Activated naive CD4-positive, alpha-beta T cell treated with anti-CD3 and anti-CD28 coated beads, Interleukin-2, amount 50 U/mL, for 72 hours (primary cell): Measurements from ENCODE around the gene SMARCA2. TPM values are rescaled to one million over a fixed set of nuclear protein-coding genes. Genes with fewer than 3 reads are reported as not detected.
A peak's percentile ranks its signal among the peaks of the same experiment; 100 is the strongest.

Experiments used
- ATAC-seq, 2 donors: fragments of 150-1000 bp; cut with Tn5 transposase; 2 replicates each; pipeline ENCODE4 v1.10.0; 2021; ENCODE audit warnings: mild to moderate bottlenecking in 2 of 2, moderate library complexity in 2 of 2
- DNase-seq, 2 donors: peaks; one replicate each; pipeline ENCODE4 v3.0.0; 2021 to 2022; ENCODE audit warnings: low spot score in 2 of 2
- H3K27ac Mint-ChIP-seq, 2 donors: one replicate each; pipeline ENCODE4 v1.8.0; 2022; ENCODE audit warnings: mild to moderate bottlenecking in 2 of 2, mixed read lengths in 2 of 2
- H3K36me3 Mint-ChIP-seq, 2 donors: one replicate each; pipeline ENCODE4 v1.8.0; 2022; ENCODE audit warnings: mixed read lengths in 2 of 2
- H3K9me3 Mint-ChIP-seq, 2 donors: one replicate each; pipeline ENCODE4 v1.8.0; 2022; ENCODE audit warnings: mixed read lengths in 2 of 2
- total RNA-seq, 2 donors: library from RNA; stranded (reverse); gene quantifications; one replicate each; pipeline ENCODE4 v1.2.3, GENCODE V29; 2022

Gene SMARCA2
- total RNA-seq, 2 donors from 2014 or later: 103 to 137 TPM

DNA sequence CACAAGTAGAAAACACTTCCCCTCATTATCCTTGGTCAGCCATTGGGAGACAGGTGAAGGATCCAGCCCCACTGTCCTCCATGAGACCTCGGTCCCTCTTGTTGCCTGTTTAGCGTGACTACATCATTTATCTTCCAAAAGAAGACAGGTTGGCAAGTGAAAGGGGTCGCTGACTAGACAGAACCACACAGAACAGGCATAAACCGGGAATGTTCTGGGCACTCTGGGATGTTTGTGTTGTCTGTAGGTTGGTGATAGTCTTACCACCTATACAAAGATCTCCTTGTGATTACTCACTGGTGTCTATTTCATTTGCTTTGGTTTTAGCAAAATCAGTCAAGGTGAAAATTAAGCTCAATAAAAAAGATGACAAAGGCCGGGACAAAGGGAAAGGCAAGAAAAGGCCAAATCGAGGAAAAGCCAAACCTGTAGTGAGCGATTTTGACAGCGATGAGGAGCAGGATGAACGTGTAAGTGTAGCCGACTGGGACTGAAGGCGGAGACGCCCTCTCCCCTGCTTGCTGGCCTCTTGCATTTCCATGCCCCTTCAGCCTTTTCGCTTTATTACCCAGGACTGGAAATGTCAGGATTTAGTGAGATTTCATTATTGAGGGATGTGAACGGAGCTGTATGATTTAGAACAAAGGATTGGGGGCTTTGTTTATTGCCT, 175.9 kb downstream of the SMARCA2 start:
- H3K36me3 Mint-ChIP-seq: peaks cover 48 to 61% of the 10 kb centered on the region in 2 donors
- H3K9me3 Mint-ChIP-seq: no peaks in the 10 kb centered on the region
- H3K27ac Mint-ChIP-seq: peak overlapping the region in 1 of 2 donors; percentile 47
- DNase-seq: no peak
- no peak for ATAC-seq

DNA sequence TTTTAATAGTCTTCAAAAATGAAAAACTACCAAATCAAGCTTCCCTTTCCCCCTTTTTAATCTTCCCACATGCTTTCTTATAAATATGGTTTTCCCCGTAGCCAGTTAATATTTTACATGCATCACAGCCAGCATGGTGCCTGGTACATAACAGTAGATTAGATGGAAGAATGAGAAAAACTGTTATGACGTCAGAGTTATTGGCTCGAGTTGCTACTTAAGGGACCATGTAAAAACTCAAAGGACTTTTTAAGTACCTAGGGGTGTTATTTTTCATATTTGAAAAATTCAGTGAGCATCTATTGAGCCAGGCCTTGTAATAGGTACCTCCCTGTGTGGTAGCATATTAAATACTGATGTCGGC, 176.4 kb downstream of the SMARCA2 start:
- H3K9me3 Mint-ChIP-seq: no peaks in the 10 kb centered on the region
- ATAC-seq (no peak), DNase-seq (no peak)
- H3K27ac Mint-ChIP-seq: peak overlapping the region in 1 of 2 donors; percentile 47
- peaks cover 53 to 60% of the 10 kb centered on the region in 2 donors for H3K36me3 Mint-ChIP-seq

DNA sequence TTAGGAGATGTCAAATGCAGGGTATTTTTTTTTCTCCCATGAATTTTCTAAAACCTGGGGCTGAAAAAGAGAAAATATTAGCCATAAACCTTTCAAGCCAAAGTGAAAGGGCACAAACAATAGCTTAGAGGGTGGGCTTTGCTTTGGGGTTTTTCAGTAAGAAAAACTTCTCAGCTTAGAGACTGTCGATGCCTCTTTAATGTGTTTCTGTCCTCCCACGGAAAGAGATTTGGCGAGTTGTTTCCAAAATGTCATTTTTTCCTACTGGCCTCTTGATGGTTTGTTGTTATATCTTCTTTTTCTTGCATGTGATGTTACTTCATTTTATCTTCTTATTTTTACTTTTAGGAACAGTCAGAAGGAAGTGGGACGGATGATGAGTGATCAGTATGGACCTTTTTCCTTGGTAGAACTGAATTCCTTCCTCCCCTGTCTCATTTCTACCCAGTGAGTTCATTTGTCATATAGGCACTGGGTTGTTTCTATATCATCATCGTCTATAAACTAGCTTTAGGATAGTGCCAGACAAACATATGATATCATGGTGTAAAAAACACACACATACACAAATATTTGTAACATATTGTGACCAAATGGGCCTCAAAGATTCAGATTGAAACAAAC, 177.3 kb downstream of the SMARCA2 start:
- Mint-ChIP-seq H3K36me3 (peaks cover 56 to 59% of the 10 kb centered on the region in 2 donors), H3K27ac (peak overlapping the region; percentile 4 to 70), H3K9me3 (no peaks in the 10 kb centered on the region)
- peak in 1 of 2 donors; percentile 86 for ATAC-seq
- no peak for DNase-seq

DNA sequence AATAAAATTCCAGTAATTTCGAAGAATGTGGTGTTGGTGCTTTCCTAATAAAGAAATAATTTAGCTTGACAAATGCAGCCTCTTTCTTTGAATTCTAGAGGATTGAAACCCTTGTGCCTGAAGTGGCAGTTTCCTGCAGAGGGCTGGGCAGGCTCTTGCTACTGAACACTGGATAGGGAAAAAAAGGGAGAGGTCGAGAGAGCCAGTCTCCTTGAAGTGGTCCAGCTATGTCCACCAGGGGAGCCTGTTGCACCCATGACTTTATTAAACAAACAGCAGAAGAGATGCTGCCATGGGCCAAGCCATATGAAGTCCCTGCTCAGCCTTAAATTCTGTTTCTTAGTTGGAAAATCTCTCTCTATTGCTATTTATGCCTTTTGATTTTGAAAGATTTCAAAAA, 178.4 kb downstream of the SMARCA2 start:
- Mint-ChIP-seq H3K27ac (no peak overlapping the region), H3K9me3 (no peaks in the 10 kb centered on the region), H3K36me3 (peaks cover 60 to 68% of the 10 kb centered on the region in 2 donors)
- ATAC-seq (no peak), DNase-seq (no peak)

DNA sequence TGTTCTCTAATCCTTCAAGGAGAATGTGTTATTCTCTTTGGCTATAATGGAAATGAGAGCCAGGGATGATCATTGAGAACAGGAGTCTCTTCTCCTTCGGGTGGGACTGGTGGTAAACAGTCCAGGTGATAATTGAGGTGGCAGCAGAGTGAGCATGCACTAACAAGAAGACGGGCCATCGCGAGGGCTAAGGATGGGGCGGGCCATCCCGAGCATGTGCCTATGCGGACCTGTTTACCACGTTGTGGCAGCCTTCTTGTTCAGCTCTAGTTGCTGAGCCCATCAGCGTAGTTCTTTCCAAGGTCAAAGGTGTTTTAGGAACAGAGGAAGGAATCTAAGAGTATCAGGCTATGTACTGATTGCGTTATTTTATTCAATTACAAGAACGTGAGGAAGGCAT, 180.1 kb downstream of the SMARCA2 start:
- no peak for DNase-seq
- Mint-ChIP-seq H3K27ac (no peak overlapping the region), H3K9me3 (peaks cover 9 to 10% of the 10 kb centered on the region in 2 donors), H3K36me3 (peaks cover 56 to 77% of the 10 kb centered on the region in 2 donors)
- ATAC-seq: no peak

DNA sequence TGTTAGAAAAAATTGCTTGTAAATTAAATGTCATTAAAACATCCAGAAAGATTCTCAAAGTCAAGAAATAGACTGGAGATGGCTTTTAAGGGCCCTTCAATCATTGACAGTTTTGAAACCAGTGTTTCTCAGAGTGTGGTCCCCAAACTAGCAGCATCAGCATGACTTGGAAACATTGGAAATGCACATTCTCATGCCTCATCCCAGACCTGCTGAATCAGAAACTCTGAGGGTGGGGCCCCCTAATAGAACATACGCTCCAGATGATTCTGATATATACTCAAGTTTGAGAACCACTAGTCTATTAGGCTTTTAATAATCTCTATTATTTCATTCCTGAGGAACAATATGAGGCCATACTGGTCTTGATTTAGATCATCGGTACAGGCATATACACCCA, 181.6 kb downstream of the SMARCA2 start:
- ATAC-seq (no peak), DNase-seq (no peak)
- Mint-ChIP-seq H3K9me3 (peaks cover 17 to 19% of the 10 kb centered on the region in 2 donors), H3K36me3 (peaks cover 58 to 84% of the 10 kb centered on the region in 2 donors), H3K27ac (no peak overlapping the region)

DNA sequence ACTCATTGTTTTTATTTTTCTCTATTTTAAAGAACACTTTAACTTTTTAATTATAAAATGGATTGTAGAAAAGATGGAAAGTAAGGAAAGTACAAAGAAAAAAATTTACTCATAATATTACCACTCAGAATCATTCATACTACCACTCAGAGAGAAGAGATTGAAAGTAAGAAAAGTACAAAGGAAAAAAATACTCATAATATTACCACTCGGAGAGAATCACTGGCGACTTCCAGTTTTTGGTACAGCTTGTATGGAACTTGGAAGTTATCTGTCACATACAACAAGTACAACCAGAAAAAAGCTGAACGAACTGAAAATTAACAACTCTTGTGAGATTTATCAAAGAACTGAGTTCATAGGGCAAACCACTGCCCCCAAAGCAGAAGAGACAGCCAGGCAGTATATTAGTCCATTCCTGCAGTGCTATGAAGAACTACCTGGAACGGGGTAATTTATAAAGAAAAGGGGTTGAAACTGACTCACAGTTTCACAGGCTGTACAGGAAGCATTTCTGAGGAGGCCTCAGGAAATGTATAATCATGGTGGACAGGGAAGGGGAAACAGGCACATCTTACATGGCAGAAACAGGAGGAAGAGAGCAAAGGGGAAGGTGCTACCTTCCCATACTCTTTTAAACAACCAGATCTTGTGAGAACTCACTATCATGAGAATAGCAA, 183.9 kb downstream of the SMARCA2 start:
- Mint-ChIP-seq H3K36me3 (peaks cover 50 to 77% of the 10 kb centered on the region in 2 donors), H3K27ac (peak overlapping the region in 1 of 2 donors; percentile 56), H3K9me3 (peaks cover 18 to 21% of the 10 kb centered on the region in 2 donors)
- ATAC-seq (peak in 1 of 2 donors; percentile 78), DNase-seq (no peak)

DNA sequence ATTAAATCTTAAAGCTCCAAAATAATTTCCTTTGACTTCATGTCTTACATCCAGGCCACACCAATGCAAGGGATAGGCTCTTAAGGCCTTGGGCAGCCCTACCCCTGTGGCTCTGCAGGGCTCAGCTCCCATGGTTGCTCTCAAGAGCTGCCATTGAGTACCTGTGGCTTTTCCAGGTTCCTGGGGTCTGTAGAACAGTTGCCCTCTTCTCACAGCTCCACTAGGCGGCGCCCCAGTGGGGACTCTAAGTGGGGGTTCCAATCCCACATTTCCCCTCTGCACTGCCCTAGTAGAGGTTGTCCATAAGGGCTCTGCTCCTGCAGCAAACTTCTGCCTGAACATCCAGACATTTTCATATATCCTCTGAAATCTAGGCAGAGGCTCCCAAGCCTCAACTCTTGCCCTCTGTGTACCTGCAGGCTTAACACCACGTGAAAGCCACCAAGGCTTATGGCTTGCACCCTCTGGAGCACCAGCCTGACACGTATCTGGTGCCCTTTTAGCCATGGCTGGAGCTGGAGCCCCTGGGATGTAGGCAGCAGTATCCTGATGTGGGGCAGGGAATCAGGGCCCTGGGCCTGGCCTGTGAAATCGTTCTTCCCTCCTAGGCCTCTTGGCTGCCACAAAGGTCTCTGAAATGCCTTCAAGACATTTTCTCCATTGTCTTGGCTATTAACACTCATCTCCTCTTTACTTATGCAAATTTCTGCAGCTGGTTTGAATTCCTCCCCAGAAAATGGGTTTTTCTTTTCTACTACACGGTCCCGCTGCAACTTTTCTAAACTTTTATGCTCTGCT, 185.1 kb downstream of the SMARCA2 start:
- Mint-ChIP-seq H3K27ac (no peak overlapping the region), H3K9me3 (peaks cover 18 to 21% of the 10 kb centered on the region in 2 donors), H3K36me3 (peaks cover 42 to 66% of the 10 kb centered on the region in 2 donors)

DNA sequence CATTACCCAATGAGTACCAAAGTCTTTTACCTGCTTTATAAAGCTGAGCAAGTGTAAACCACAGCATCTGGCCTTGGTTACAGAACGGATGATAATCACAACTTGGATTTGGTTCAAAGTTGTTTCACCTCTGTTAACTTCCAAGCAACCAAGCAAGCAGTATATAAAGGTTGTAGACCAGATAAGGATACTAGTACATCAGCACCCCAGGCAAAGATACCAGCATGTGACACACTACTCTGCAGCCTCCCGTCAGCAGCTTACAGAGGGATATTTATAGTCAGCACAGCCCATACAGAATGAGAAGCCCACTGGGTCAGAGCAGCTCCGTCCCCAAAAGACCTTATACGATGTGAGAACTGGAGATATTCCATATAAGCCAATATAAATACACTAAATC, 193.3 kb downstream of the SMARCA2 start:
- no peak overlapping the region for H3K27ac Mint-ChIP-seq
- H3K36me3 Mint-ChIP-seq: no peaks in the 10 kb centered on the region
- no peaks in the 10 kb centered on the region for H3K9me3 Mint-ChIP-seq
- DNase-seq (no peak), ATAC-seq (no peak)

More for the DNA sequence above, 185.1 kb downstream of the SMARCA2 start:
- DNase-seq (no peak), ATAC-seq (no peak)

DNA sequence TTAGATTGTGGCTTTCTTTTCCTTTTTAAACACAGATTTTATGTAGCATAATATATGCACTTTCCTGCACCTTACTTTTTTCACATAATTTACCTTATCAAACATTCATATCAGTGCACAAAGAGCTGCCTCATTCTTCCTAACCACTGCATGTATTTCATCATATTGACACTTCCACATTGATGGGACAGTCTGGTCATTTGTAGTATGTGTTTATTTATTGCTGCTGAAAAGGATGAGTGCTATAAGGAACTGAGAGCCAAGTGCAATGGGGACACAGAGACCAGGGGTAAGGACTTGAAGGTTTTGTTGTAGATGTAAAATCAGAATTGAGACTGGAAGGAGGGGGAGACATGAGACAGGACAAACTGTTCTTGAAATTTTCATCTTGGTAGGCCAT, 193.8 kb downstream of the SMARCA2 start:
- ATAC-seq: no peak
- H3K9me3 Mint-ChIP-seq: no peaks in the 10 kb centered on the region
- DNase-seq: no peak
- H3K27ac Mint-ChIP-seq: no peak overlapping the region
- H3K36me3 Mint-ChIP-seq: no peaks in the 10 kb centered on the region

DNA sequence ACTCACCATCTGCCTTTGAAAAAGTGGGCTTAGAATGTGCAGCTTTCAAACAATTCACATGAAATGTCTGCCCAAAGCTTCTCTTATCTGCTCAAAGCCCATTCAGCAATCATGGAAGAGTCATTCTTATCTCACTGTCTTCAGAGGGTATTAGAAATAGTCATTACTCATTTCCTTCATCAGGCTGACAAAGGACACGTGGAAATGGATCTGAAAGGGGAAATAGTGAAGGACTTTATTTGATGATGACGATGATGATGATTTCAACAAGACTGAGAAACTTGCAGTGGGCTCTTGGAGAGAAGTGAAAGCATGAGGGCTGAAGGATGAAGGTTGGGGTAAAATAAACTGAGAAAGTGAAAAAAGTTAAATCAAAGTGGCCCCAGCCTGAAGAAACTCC, 194.3 kb downstream of the SMARCA2 start:
- no peaks in the 10 kb centered on the region for H3K36me3 Mint-ChIP-seq
- DNase-seq (no peak), ATAC-seq (no peak)
- H3K27ac Mint-ChIP-seq: no peak overlapping the region
- no peaks in the 10 kb centered on the region for H3K9me3 Mint-ChIP-seq

DNA sequence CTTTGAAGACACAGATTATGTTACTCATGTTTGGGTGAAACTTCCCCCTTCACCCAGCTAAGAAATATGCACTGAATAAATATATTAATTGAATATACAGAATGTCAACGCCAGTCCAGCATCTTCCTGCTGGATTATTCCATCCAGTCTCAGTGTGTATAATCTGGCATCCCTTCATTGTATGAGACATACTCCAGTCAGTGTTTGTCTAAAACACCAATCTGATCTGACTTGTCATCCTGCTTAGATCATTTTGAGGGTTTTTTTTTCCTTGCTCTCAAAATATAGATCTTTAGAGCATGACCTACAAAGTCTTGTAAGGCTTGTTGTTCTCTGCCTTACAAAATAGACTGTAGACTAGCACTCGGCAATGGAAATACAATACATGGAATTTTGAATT, 195.1 kb downstream of the SMARCA2 start:
- no peak for ATAC-seq
- H3K36me3 Mint-ChIP-seq: no peaks in the 10 kb centered on the region
- H3K9me3 Mint-ChIP-seq: no peaks in the 10 kb centered on the region
- DNase-seq: no peak
- no peak overlapping the region for H3K27ac Mint-ChIP-seq

DNA sequence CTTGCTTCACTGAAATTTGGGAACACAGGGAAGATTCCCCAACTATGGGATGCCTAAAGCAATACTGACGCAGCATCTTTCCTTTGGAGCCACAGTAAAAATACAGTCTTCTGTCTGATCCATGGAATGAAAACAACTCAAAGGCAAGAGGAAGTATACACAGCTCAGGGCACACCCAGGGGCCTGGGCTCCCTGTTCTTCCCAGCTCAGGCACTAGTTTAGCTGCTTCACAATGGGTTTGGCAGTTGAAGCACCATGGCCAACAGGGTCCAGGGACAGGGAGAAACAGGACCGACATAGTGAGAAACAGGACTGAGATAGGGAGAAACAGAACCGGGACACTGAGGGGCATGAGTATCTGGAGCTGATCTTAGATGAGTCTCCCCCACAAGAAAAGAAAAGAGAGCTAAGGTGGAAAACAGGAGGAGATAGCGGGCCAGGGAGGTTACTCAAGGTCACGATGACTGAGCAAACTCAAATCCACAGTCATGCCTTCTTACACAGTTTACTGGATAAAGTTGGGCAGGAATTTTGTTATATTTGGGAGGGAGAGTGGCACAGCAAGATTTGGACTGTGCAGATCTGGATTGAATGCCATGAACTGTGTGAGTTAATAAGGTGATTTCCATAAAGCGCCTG, 198.8 kb downstream of the SMARCA2 start:
- no peak overlapping the region for H3K27ac Mint-ChIP-seq
- no peak for DNase-seq
- no peaks in the 10 kb centered on the region for H3K36me3 Mint-ChIP-seq
- ATAC-seq: no peak
- peaks cover 0 to 2% of the 10 kb centered on the region in 2 donors for H3K9me3 Mint-ChIP-seq

DNA sequence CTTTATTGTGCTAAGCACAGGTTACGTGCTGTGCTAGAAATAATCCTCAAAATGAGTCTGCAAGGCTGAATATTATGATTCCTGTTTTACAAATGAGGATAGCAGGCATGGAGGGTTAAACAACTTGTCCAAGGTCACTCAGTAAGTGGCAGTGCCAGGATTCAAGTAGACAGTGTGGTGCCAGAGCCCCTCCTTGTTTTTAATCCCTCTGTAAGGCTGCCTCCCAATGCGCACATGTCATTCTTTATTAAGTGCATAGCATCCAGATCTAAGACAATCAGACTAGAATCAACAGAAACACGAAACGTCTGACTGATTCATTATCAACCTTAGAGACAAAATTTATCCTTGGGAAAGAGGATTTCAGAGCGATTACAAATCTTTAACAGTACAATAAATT, 199.6 kb downstream of the SMARCA2 start:
- no peaks in the 10 kb centered on the region for H3K36me3 Mint-ChIP-seq
- peaks cover 0 to 5% of the 10 kb centered on the region in 2 donors for H3K9me3 Mint-ChIP-seq
- no peak overlapping the region for H3K27ac Mint-ChIP-seq
- DNase-seq: no peak
- no peak for ATAC-seq

DNA sequence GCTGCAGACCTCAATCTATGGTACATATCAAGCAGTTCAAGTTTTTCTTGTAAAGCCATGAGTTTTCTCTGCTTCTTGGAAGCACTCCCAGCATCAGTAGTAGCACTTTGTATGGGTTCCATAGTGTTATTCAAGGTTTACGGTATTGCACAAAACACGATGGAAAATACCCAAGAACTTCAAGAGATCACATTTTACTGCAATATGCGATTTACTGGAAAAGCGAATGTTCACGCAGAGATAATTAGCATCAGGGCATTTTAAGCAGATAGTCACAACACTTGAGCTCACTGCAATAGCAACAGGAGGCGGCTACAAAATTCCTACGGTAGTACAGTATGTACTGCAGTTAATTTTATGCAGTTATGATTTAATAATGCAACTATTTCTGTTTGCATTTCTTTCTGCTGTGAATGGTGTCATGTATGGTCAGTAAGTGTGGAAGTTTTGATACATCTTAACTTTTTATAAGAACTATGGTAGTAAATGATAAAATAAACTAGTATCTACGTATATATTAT, 200.8 kb downstream of the SMARCA2 start:
- H3K9me3 Mint-ChIP-seq: peaks cover 0 to 5% of the 10 kb centered on the region in 2 donors
- no peaks in the 10 kb centered on the region for H3K36me3 Mint-ChIP-seq
- DNase-seq: no peak
- no peak for ATAC-seq
- H3K27ac Mint-ChIP-seq: no peak overlapping the region

DNA sequence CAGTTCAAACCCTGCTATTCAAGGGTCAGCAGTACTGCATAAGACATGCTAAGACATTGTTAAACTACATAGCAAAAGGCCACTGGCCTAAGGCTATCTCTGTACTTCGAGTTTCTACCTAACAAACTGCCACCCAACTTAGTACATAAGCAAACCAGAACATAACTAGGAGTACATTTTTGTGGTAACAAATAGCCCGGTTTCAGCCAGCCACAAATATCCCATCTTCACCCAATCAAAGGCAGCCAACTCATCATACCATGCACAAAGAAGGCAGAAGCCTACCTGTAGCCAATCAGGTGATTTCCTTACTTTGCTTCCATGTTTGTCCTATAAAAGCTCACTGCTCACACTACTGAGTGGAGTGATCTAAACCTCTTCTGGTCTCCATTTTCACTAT, 201.4 kb downstream of the SMARCA2 start:
- Mint-ChIP-seq H3K27ac (no peak overlapping the region), H3K9me3 (peaks cover 0 to 5% of the 10 kb centered on the region in 2 donors), H3K36me3 (no peaks in the 10 kb centered on the region)
- ATAC-seq (no peak), DNase-seq (no peak)
